ENCODE results near the gene ORC3.

DNA sequence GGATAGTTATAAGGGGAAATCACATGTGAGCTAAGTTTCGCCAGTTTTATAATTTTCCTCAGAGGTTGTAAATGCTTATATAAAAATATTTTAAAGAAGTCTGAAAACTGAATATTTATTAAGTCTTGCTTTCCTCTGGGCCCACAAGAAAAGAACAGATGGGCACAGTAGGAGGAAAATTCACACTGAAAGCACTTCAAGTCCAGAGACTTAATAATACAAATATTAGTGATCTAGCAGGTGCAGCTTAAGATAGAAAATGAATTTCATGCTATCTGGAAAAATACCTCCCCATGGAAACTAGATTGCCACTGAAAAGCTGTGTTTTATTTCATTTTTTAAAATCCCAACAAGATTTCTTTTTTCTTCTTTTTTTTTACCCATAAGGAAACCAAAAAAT is 47.2 kb downstream of the ORC3 start:
- TF ChIP-seq EP300 (IDR thresholded peaks at IDR 0.05; ENCODE audit: borderline replicate concordance) (no peak), REST (IDR thresholded peaks at IDR 0.05; ENCODE audit: low read depth) (no peak), CREB1 (IDR thresholded peaks at IDR 0.05; ENCODE audit: low read depth) (no peak), NFIC (IDR thresholded peaks at IDR 0.05) (no peak), YY1 (IDR thresholded peaks at IDR 0.05; ENCODE audit: low read depth) (no peak), TAF1 (IDR thresholded peaks at IDR 0.05; ENCODE audit: low read depth) (no peak), TEAD4 (IDR thresholded peaks at IDR 0.05) (no peak), EGR1 (IDR thresholded peaks at IDR 0.05) (no peak)
